Epithelial cell of esophagus (primary cell): ENCODE measurements around the gene RNF19B.

Experiments
- DNase-seq: peaks from one replicate; pipeline ENCODE4 v3.0.0; 2010; ENCODE audit warnings: low read depth
- H3K4me3 ChIP-seq: 2 replicates; pipeline ENCODE4 v1.5.1; 2011; ENCODE audit warnings: mild to moderate bottlenecking, low read length, control low read depth
- CTCF ChIP-seq: IDR thresholded peaks from 2 replicates; pipeline ENCODE4 v1.5.1; 2011; ENCODE audit warnings: low read depth, mild to moderate bottlenecking, low read length, control low read depth, inconsistent platforms; ENCODE audit not compliant: insufficient read depth; ENCODE audit errors: missing control alignments

Gene RNF19B

GRCh38 chr1:32992489-32993323, 28.1 kb upstream of the RNF19B start:
- no peak for TF ChIP-seq CTCF
- DNase-seq, result peak; percentile 98
- no peak overlapping the region for H3K4me3 ChIP-seq

GRCh38 chr1:32991819-32992488, 27.3 kb upstream of the RNF19B start:
- DNase-seq, result no peak
- H3K4me3 ChIP-seq, result no peak overlapping the region
- no peak for TF ChIP-seq CTCF

GRCh38 chr1:32991386-32991785, 26.8 kb upstream of the RNF19B start:
- H3K4me3 ChIP-seq, result no peak overlapping the region
- TF ChIP-seq CTCF, result no peak
- peak; percentile 83 for DNase-seq

- no peak for TF ChIP-seq CTCF
- no peak for DNase-seq
- H3K4me3 ChIP-seq, result no peak overlapping the region
Observed at GRCh38 chr1:32990887-32991286, 26.3 kb upstream of the RNF19B start.

- TF ChIP-seq CTCF, result no peak
- peak; percentile 98 for DNase-seq
- peak overlapping the region; percentile 5 for H3K4me3 ChIP-seq
Observed at GRCh38 chr1:32989160-32990050, 24.8 kb upstream of the RNF19B start.

- H3K4me3 ChIP-seq, result no peak overlapping the region
- peak; percentile 88 for DNase-seq
- no peak for TF ChIP-seq CTCF
Observed at GRCh38 chr1:32988665-32989064, 24.1 kb upstream of the RNF19B start.
